22Rv1 (cell line): ENCODE measurements around the gene OS9.

Experiments
- H3K27ac ChIP-seq: fragments of 450-650 bp; 2 replicates; pipeline ENCODE4 v1.5.1; 2017
- ZFX ChIP-seq: fragments of 450-650 bp; IDR thresholded peaks from 2 replicates; pipeline ENCODE4 v1.6.1; 2017; ENCODE audit warnings: antibody characterized with exemption, borderline replicate concordance
- TF ChIP-seq, protein P1 (sequence below): fragments of 450-650 bp; IDR thresholded peaks from 2 replicates; pipeline ENCODE4 v1.5.1; 2017; ENCODE audit warnings: mild to moderate bottlenecking

The OS9 gene

DNA sequence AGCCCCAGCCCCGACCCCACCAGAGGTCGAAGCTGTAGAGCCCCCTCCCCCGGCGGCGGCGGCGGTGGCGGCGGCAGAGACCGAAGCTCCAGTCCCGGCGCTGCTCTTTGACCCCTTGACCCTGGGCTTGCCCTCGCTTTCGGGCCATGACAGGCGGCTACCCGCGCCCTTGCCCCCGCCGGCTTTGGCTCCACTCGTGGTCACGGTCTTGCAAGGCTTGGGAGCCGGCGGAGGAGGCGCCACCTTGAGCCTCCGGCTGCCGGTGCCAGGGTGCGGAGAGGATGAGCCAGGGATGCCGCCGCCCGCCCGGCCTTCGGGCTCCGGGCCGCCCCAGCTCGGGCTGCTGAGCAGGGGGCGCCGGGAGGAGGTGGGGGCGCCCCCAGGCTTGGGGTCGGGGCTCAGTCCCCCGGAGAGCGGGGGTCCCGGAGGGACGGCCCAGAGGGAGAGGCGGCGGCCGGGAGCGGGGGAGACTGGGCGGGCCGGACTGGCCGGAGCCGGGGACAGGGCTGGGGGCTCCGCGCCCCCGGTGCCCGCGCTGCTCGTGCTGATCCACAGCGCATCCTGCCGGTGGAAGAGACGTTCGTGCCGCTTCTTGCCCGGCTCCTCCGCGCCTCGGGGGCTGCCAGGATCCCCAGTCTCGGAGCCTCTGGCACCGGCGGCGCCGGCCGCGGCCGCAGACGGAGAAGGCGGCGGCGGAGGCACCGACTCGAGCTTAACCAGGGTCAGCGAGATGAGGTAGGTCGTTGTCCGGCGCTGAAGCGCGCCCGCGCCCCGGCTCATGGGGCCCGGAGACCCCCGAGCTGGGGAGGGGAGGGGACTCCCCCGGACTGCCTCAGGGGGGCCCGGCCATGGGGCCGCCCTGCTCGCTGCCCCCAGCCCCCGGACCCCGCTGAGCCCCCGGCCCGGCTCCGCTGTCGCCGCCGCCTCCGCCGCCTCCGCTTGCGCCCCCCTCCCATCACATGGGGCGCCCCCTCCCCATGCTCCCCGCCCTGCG lies 43.8 kb downstream of the OS9 start:
- no peak for TF ChIP-seq ZFX
- TF ChIP-seq, protein P1, sequence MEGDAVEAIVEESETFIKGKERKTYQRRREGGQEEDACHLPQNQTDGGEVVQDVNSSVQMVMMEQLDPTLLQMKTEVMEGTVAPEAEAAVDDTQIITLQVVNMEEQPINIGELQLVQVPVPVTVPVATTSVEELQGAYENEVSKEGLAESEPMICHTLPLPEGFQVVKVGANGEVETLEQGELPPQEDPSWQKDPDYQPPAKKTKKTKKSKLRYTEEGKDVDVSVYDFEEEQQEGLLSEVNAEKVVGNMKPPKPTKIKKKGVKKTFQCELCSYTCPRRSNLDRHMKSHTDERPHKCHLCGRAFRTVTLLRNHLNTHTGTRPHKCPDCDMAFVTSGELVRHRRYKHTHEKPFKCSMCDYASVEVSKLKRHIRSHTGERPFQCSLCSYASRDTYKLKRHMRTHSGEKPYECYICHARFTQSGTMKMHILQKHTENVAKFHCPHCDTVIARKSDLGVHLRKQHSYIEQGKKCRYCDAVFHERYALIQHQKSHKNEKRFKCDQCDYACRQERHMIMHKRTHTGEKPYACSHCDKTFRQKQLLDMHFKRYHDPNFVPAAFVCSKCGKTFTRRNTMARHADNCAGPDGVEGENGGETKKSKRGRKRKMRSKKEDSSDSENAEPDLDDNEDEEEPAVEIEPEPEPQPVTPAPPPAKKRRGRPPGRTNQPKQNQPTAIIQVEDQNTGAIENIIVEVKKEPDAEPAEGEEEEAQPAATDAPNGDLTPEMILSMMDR: peak; percentile 75
- H3K27ac ChIP-seq: no peak overlapping the region

DNA sequence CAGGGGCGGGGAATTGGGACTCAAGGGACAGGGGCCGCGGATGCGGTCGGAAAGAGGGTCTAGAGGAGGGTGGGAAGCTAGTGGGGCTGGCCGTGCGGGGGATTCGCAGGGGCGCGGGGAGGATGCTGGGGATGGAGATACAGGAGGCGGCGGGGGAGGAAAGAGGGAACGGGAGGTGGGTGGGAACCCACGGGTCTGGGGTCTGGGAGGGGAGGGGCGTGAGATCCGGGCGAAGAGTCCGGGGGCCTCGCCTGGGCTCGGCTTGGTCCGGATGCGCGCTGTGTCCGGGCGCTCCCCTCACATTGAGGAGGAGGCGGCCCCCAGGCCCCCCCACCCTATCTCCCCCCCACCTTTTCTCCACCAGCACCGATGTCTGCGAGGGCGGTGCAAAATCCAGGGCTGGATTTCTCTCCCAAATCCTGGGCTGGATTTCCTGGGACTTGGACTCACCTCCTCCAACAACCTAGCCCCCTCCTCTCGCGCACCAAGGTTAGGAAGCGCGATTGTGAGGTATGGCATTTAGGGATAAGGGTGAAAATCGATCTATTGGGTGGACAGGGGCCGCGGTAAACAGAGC lies 44.8 kb downstream of the OS9 start, which contains the start of gene AGAP2:
AGAP2 (minus strand) TSS at position 82 of the 577 bp plus-strand sequence. CDS start 496 bp downstream, outside the sequence.
- H3K27ac ChIP-seq: no peak within 1 kb of the TSS
- TF ChIP-seq, protein P1: no peak
- TF ChIP-seq ZFX: no peak

DNA sequence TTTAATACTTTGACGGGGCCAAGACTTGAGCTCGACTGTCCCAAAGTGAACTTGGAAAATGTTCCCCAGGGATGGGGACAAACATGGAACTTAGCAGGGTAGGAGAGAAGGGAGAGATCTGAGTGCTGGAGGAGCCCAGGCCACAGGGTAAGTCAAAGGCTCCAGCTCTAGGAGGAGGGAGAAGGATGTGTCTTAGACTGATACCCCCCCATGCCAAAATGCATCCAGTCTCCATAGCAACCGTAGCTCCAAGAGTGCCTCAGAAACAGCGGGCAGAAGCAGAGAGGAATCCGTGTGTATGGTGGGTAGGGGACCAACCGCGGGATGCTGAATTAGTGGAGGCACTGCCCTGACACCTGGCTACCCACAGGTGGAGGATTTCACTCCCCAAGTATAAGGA lies 45.5 kb downstream of the OS9 start:
- no peak for TF ChIP-seq ZFX
- TF ChIP-seq, protein P1: no peak
- H3K27ac ChIP-seq: no peak overlapping the region

DNA sequence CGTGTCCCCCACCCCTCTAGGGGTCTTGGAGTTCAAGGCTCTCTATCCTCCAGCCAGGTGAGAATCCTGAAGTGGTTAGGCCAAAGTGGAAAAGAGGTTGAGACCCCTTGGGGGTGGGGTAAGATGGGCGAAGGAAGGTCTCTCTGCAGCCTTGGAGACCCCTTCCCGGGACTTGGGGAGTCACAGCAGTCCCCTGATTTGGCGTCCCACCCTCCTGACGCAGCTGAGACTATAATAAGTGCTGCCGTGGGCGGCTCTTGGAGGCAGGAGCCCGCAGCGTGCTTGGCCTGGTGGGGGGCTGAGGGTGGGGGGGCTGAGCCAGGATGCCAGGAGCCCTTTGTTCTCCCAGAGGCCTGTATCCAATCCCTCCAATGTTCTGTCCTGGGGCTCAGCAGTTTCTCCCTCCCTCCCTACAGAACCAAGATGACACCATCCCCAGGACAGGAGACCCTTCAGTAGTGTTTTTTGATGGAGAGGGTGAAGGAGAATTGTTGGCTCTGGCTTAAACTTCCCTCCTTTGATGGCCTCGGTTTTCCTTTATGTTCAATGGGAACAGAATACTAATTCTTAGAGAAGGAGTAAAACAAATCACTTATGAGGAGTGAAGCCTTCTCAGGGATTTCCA lies 46.1 kb downstream of the OS9 start:
- TF ChIP-seq, protein P1: no peak
- no peak for TF ChIP-seq ZFX
- no peak overlapping the region for H3K27ac ChIP-seq

DNA sequence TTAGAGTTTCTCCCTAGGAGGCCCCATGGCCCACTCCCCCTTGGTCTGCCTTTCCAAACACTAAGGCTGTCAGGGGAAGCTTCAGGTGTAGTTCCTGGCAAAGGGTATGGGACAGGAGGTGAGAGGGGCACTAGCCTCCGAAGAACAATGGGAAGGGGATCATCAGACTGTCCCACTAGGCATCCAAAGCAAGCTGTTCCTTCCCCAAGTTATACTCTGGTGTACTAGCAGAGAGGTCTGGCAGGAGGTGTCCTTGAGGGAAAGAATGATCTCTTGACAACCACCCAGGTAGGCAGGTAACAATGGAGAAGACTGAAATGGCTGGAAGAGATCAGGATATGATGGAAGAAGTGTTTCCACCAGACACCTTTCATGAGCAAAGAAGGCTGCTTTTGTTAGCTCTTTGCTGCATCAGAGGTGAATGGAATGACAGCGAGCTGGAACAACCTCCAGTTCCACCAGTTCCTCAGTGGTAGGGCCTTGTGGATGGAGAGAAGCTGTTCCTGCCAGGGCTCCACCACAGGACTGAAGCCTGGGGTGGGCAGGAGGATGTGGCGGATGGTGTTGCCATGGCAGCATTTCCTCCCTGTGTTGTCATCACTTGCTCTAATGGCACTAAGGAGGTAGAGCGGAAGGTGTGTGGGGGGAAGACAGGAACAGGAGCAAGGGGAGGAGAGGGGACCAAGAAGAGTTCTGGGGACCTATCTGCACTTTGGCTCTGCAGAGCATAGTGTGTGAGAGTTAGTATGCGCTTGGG lies 46.9 kb downstream of the OS9 start:
- H3K27ac ChIP-seq: no peak overlapping the region
- TF ChIP-seq, protein P1: no peak
- TF ChIP-seq ZFX: no peak

DNA sequence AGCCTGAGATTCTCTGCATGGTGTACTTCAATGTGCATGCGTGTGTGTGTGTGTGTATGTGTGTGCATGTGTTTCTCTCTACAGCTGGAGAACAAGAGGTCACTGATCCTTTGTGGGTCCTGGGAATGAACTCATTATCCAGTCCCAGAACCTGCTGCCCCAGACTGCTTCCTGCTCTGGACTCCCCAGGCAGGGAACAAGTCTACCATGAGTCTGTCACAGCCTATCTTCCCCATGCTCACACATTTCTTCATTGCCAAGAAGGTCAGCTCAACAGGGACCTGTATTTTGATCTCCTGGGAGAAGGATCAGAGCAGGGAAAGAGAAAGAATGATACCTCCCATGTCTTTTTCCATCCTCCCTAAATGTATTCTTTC lies 47.5 kb downstream of the OS9 start:
- TF ChIP-seq, protein P1: no peak
- no peak for TF ChIP-seq ZFX
- H3K27ac ChIP-seq: no peak overlapping the region
